Osteocyte (in vitro differentiated cells): ENCODE data around the gene CYP27C1. TPM values are rescaled to one million over a fixed set of nuclear protein-coding genes. Genes with fewer than 3 reads are reported as not detected.

ENCODE experiments used
- DNase-seq: peaks from one replicate; pipeline ENCODE4 v3.0.0; 2021; ENCODE audit warnings: mixed read lengths; ENCODE audit not compliant: unreplicated experiment; ENCODE audit errors: extremely low spot score
- H3K27ac Mint-ChIP-seq: one replicate; pipeline ENCODE4 v1.8.0; 2021; ENCODE audit warnings: mild to moderate bottlenecking, mixed read lengths; ENCODE audit not compliant: unreplicated experiment
- H3K27me3 Mint-ChIP-seq: one replicate; pipeline ENCODE4 v1.8.0; 2021; ENCODE audit warnings: mixed read lengths; ENCODE audit not compliant: unreplicated experiment
- H3K36me3 Mint-ChIP-seq: one replicate; pipeline ENCODE4 v1.8.0; 2021; ENCODE audit warnings: mixed read lengths; ENCODE audit not compliant: unreplicated experiment
- H3K4me1 Mint-ChIP-seq: one replicate; pipeline ENCODE4 v1.8.0; 2021; ENCODE audit warnings: mixed read lengths; ENCODE audit not compliant: unreplicated experiment
- H3K4me3 Mint-ChIP-seq: one replicate; pipeline ENCODE4 v1.8.0; 2021; ENCODE audit warnings: mild to moderate bottlenecking, moderate library complexity, mixed read lengths; ENCODE audit not compliant: unreplicated experiment
- H3K9me3 Mint-ChIP-seq: one replicate; pipeline ENCODE4 v1.8.0; 2021; ENCODE audit warnings: mixed read lengths; ENCODE audit not compliant: unreplicated experiment
- total RNA-seq: library from RNA; stranded (reverse); gene quantifications from 2 replicates; pipeline ENCODE4 v1.2.1, GENCODE V29; 2021
- TF ChIP-seq, protein P1 (sequence below): fragments of 200-600 bp; sonication (generic); IDR thresholded peaks from 2 replicates; pipeline ENCODE4 v1.5.0; 2021; ENCODE audit warnings: antibody characterized with exemption, mild to moderate bottlenecking, moderate library complexity

CYP27C1 gene
- total RNA-seq, 1 donor from 2014 or later, result 24.9 TPM

DNA sequence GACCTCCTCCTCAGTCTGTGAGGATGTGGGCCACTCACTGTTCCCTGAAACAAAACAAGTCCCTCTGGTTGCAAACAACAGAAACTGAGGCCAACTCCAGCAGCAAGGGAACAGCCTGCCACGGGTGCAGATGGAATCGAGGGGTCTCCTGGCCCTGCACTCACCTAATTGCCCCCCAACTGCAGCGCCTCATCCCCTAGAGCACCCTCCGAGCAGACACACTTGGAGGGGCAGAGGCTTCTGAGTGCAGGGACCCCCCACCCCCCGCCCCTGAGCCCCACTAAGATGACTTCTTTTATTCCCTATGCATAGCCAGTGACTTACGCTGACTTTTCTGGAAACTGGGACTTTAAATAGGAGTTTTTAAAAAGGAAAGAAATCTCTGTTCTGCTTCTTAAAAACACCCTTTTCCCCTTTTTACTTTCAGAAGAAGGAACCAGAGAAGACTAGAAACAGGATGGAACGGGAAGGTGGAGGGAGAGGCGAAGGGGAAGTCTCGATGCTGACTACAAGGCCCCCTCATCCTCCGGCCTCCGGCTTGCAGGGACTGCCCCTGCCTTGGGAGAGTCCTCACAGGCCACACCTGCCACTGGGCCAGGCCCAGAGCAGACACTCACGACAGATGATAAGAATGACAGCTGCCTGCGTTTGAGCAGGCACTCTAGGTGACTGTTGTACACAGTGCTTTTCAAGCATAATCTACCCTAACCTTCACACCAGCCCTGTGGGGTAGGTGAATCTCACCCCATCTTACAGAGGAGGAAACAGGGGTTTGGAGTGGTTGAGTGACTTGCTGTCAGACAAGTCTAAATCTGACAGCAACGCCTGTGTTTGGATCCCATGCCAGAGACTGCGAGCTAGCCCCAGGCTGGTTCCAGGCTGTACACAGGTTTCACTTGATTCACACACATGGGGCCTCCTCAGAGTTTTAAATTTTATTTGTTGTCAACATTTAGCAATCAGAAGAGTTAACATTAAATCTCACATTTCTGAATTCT lies 85.0 kb downstream of the CYP27C1 start:
- DNase-seq, result no peak
- TF ChIP-seq, protein P1, sequence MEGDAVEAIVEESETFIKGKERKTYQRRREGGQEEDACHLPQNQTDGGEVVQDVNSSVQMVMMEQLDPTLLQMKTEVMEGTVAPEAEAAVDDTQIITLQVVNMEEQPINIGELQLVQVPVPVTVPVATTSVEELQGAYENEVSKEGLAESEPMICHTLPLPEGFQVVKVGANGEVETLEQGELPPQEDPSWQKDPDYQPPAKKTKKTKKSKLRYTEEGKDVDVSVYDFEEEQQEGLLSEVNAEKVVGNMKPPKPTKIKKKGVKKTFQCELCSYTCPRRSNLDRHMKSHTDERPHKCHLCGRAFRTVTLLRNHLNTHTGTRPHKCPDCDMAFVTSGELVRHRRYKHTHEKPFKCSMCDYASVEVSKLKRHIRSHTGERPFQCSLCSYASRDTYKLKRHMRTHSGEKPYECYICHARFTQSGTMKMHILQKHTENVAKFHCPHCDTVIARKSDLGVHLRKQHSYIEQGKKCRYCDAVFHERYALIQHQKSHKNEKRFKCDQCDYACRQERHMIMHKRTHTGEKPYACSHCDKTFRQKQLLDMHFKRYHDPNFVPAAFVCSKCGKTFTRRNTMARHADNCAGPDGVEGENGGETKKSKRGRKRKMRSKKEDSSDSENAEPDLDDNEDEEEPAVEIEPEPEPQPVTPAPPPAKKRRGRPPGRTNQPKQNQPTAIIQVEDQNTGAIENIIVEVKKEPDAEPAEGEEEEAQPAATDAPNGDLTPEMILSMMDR, result no peak
- Mint-ChIP-seq H3K4me1 (no peaks in the 10 kb centered on the region), H3K36me3 (no peaks in the 10 kb centered on the region), H3K4me3 (no peak overlapping the region), H3K27ac (no peak overlapping the region), H3K27me3 (no peaks in the 10 kb centered on the region), H3K9me3 (peaks cover 10% of the 10 kb centered on the region)

DNA sequence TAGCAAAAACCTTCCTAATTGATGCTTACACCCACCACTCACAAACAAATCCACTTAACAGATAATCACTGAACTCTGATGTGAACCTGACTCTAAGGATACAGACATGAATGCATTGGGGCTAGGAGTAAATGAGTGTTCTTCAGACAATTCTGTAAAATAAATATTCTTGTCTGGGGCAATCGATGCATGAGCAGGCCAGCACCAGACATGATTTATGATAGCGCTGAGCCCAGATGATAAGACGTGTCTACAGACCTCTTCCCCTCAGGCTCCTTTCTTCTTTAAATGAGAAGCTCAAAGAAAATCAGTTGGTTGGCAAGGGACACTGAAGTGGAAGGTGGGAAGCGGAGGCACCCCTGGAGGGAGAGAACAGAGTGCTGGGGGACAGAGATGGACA lies 85.9 kb downstream of the CYP27C1 start:
- Mint-ChIP-seq H3K9me3 (peaks cover 3% of the 10 kb centered on the region), H3K27ac (no peak overlapping the region), H3K27me3 (no peaks in the 10 kb centered on the region), H3K4me1 (no peaks in the 10 kb centered on the region), H3K4me3 (no peak overlapping the region), H3K36me3 (no peaks in the 10 kb centered on the region)
- DNase-seq, result no peak
- TF ChIP-seq, protein P1, result no peak

Other genes starting within 250 kb of the CYP27C1 start
- 101 TPM in 2 replicates for gene BIN1, start 113.1 kb downstream of the CYP27C1 start, total RNA-seq
- gene ERCC3, start 73.8 kb upstream of the CYP27C1 start, total RNA-seq, result 47.8 and 50.3 TPM in 2 replicates
- gene MAP3K2, start 167.7 kb upstream of the CYP27C1 start, total RNA-seq, result 60.9 and 63.9 TPM in 2 replicates
- 1.6 and 2.5 TPM in 2 replicates for gene PROC, start 198.1 kb upstream of the CYP27C1 start, total RNA-seq